Vagina (tissue), 2 donors: ENCODE measurements around the gene SLC36A2.

Experiments used
- CTCF ChIP-seq, 3 experiments: fragments of 450-650 bp in 2 of 3; fragments of 200-600 bp in 1 of 3; sonication (generic) in 1 of 3; IDR thresholded peaks; one replicate each; pipeline ENCODE4 v1.5.1; 2017 to 2019; ENCODE audit warnings: antibody characterized with exemption in 3 of 3, mild to moderate bottlenecking in 2 of 3, moderate library complexity in 2 of 3
- POLR2A ChIP-seq, 2 donors: fragments of 450-650 bp; IDR thresholded peaks; one replicate each; pipeline ENCODE4 v1.6.1; 2017; ENCODE audit warnings: antibody characterized with exemption in 2 of 2, mild to moderate bottlenecking in 2 of 2, moderate library complexity in 2 of 2
- POLR2AphosphoS5 ChIP-seq, 2 donors: sonication (generic); formaldehyde crosslinking; IDR thresholded peaks; one replicate each; pipeline ENCODE4 v1.9.0; 2017; ENCODE audit warnings: antibody characterized with exemption in 2 of 2, mild to moderate bottlenecking in 2 of 2, low read depth in 1 of 2; ENCODE audit not compliant: insufficient read depth in 1 of 2

- TF ChIP-seq CTCF (IDR thresholded peaks at IDR 0.05) (no peak), POLR2A (IDR thresholded peaks at IDR 0.05) (no peak), POLR2AphosphoS5 (IDR thresholded peaks at IDR 0.05; ENCODE audit: insufficient read depth in 1 of 2, low read depth in 1 of 2) (no peak)
These were observed 51.4 kb downstream of the SLC36A2 start for GRCh38 chr5:151295791-151296477.
